ENCODE data around the gene INSL3.

GRCh38 chr19:17831419-17831888 is 10.1 kb upstream of the INSL3 start:
- TF ChIP-seq CTCF (IDR thresholded peaks at IDR 0.05), result no peak
- TF ChIP-seq EZH2 (IDR thresholded peaks at IDR 0.05; ENCODE audit: borderline replicate concordance, insufficient read depth, low read depth, low read length, poor library complexity, severe bottlenecking), result no peak
